ENCODE results near the gene KLK15.
"Not testable (repeated sequence)": the region's sequence is repeated elsewhere in the genome, so short reads cannot be mapped to it uniquely, and the experiment has no call there.

Gene KLK15

DNA sequence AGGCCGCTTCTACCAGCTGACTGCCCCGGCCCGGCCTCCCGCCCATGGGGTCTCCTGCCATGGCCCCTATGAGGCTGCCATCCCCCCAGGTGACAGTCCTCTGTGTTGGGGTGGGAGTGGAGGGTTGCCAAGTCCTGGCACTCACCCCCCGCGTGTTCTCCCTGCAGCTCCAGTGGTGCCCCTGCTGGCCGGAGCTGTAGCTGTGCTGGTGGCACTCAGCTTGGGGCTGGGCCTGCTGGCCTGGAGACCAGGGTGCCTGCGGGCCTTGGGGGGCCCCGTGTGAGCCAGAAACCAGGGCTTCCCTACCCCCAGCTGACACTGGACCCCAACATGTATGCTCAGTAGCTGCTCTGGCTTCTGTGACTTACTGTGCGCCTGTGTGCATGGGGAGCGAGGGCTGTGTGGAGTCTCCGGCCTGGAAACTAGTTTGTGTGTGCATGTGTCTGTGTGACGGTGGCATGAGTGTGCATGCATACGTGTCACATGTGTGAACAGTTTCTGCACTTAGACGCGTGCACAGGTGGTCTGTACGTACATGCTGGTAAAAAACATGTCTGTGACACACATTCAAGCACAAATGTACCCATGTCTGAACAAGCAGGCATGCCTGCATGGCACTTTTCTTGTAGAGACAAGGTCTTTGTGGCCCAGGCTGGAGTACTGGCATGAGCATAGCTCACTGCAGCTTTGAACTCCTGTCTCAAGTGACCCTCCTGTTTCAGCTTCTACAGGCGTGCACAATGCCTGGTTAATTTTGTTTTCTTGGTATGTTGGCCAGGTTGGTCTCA lies 38.3 kb downstream of the KLK15 start:
- no peak for DNase-seq

DNA sequence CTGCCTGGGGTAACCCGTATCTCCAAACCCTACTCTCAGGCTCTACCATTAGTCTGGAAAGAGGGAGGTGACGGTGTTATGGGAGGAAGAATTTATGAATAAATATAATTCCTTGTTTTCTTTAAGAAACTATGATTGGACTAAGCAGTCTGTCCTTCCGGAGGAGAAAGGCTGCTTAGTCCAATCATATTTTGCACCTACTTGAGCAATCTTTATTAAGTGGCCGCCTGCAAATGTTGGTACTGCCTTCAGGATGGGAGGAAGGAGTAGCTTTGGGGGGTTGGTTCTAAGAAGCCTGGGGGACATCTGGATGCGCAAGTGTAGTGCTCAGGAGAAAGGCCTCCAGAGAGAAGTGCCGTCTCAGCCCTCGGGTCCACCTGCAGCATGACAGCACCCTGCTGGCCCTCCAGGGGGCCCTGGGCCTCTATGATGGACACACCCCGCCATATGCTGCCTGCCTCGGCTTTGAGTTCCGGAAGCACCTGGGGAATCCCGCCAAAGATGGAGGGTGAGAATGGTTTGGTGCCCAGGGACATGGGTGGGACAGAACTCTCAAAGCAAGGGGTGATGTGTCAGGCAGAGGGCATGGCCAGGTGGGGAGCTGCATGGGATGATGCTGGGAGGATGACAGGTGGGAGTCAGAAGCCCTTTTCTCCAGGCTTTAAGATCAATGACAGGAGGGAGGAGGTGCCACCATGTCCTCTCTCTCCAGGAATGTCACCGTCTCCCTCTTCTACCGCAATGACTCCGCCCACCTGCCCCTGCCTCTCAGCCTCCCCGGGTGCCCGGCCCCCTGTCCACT lies 39.1 kb downstream of the KLK15 start:
- peak in 1 of 2 experiments; percentile 38 for DNase-seq

DNA sequence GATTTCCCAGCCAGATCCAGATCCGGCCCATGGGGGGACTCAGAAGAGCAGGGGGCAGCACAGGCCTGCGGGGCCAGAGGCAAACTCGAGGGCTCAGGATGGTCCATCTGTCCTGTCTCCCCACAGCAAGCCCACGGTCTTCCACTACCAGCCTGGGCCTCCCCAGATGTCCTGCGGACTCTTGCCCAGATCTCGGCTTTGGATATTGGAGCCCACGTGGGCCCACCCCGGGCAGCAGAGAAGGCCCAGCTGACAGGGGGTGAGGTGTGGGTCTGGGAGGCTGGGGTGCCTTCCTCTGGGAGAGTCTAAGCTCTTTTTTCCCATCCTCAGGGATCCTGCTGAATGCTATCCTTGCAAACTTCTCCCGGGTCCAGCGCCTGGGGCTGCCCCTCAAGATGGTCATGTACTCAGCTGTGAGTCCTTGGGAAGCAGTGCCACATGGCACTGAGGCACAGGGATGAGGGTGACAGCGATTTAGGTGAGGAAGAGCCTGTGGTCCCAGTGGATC lies 39.8 kb downstream of the KLK15 start:
- peak in 1 of 2 experiments; percentile 34 for DNase-seq

DNA sequence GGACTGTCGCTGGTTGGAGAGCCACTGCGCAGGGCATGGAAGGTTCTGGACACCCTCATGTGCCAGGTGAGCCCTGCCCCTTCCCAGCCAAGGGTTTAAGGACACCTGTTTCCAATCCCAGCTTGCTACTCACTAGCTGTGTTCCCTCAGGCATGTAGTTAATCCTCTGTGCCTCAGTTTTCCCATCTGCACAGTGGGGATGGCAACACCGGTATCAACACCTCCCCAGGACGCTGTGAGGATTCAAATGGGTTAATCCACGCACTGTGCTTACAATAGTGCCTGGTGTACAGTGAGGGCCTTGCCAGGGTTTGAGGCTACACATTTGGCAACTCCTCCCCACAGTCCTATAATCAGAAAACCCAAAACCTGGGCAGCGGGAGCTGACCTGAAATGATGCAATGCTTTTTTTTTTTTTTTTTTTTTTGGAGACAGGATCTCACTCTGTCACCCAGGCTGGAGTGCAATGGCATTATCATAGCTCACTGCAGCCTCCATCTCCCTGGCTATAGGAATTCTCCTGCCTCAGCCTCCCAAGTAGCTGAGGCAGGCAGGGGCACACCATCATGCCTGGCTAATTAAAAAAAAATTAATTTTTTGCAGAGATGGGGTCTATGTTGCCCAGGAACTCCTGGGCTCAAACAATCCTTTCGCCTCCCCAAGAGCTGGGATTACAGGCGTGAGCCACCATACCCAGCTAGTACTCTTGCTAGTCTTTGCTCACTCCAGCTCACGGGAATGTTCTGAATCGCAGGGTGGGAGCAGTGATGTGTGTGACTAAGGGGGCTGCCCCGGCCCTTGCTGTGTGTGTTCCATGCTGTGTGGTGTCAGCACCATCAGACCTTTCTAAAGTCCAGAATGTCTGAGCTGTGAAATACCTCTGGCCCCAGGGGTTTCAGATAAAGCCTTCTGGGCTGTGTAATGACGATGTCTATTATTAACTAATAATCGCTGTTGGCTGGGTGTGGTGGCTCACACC lies 40.8 kb downstream of the KLK15 start:
- peak in 1 of 2 experiments; percentile 37 for DNase-seq

DNA sequence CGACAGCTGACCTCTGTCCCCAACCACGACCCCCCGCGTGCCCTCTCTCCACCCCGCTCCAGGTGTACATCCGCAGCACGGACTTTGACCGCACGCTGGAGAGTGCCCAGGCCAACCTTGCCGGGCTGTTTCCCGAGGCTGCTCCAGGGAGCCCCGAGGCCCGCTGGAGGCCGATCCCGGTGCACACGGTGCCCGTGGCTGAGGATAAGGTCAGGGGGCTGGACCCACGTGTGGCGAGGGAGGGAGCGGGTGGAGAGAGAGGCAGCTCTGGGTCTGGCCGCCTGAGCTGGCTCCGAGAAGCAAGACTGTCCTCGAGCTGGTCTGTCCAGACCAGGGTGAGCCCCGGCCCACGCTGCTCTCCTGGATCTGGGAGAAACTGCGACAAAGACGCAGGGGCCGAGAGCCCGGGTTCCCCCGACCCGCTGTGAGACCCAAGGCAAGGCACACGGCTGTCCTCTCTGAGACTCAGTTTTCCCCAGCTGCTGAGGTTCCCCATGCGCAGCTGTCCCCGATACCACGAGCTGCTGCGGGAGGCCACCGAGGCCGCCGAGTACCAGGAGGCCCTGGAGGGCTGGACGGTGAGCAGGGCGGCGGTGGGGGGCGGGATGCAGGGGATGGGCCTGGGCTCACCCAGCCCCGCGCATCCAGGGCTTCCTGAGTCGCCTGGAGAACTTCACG lies 41.6 kb downstream of the KLK15 start:
- DNase-seq: peak in 1 of 2 experiments; percentile 40

DNA sequence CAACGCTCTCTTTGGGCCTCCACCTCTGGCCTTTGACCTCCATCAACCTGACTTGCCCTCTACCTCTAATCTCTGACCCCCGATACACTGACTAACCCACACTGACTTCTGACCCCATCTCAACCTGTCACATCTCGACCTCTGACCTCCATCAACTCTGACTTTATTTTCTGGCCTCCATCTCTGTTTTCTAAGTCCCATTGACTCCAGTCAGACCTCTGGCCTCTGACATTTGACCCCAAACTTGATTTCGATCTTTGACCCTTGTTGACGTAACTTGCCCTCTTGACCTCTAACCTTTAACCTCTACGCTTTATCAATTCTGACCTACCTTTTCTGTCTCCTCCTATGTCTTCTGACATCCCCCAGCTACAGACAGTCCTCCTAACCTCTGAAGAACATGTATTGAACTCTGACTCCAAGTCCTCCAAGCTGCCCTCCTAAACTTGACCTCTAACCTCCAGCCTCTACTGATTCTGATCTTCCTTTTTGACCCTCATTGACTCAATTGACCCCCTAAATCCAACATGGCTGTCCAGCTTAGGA lies 42.4 kb downstream of the KLK15 start:
- no peak for DNase-seq

DNA sequence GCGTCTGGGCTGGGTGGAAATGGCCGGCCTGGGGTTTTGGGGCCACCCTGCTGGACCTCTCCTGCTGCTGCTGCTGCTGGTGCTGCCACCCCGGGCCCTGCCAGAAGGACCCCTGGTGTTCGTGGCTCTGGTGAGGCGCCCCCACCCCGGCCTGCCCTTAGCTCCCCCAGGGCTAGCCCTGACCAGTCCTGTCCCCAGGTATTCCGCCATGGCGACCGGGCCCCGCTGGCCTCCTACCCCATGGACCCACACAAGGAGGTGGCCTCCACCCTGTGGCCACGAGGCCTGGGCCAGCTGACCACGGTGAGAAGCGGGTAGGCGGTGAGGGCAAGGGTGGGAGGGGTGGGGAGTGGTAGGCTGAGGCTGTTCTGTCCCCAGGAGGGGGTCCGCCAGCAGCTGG lies 43.0 kb downstream of the KLK15 start, which contains the start of gene ACP4:
Gene ACP4, plus strand, starts transcription at position 20 of the 400 bp plus-strand sequence. Its CDS starts 0 bp downstream, at position 20.
- DNase-seq: no peak

DNA sequence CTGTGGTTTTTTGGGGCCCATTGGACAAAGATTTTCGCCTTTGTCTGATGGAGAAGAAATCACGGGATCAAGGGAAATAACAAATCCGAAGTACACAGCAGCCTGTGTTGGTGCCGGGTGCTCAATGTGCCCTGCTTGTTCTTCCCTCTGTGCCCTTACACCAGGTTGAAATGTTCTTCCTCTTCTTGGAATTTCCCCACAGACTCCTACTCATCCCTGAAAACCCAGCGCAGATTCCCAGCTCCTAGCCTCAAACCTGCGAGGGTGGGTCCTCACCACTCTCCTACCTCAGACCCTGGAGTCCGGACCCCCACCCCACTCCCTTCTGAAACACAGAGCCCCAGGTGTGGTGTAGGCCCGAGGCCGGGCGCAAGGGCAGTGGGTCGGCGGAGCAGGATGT lies 48.0 kb downstream of the KLK15 start:
- no peak for DNase-seq

DNA sequence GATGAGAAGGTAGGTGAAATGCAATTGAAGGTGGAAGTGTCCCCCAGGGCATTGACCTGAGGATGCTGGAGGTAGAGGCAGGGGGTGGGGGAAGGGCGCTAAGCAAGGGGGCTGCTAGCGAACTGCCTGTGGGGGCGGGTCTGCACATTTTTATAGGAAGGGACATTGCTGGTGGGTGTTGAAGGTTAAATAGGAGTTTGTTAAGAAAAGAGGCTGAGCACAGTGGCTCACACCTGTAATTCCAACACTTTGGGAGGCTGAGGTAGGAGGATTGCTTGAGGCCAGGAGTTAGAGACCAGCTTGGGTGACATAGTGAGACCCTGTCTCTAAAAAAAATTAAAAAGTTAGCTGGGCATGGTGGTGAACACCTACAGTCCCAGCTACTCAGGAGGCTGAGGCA lies 48.7 kb downstream of the KLK15 start:
- DNase-seq: no peak

DNA sequence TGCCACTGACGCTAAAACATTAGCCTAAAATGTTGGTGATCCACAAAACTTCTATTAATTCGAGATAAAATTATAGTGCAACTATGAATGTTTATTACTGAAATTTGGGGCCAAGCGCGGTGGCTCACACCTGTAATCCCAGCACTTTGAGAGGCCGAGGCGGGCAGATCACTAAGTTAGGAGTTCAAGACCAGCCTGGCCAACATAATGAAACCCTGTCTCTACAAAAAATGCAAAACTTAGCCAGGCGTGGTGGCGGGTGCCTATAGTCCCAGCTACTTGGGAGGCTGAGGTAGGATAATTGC lies 49.6 kb downstream of the KLK15 start:
- not testable (repeated sequence) for DNase-seq

DNA sequence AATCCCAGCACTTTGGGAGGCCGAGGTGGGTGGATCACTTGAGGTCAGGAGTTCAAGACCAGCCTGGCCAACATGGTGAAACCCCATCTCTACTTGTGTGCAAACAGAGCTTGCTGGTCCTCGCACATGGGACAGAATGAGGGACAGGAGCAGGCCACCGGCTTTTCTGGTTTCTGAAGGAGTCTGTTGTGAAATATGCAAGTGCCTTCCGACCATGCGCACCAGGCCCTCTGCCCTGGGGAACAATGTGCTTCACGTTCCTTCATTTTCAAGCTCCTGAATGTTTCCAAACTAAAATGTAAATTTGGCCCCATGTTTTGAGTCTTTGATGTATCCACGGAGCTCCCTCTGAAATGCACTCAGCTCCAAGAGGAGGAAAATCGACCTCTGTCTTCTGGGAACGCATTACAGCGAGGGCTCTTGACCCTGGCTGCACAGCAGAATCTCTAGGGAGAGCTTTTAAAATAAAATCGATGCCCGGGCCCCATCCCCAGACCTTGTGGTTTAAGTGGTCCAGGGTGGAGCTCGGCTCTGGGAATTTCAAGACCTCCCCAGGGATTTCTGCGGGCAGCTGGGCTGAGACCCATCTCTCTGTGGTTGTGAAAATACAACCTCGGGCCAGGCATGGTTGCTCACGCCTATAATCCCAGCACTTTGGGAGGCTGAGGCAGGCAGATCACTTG lies 52.5 kb downstream of the KLK15 start:
- DNase-seq: no peak

DNA sequence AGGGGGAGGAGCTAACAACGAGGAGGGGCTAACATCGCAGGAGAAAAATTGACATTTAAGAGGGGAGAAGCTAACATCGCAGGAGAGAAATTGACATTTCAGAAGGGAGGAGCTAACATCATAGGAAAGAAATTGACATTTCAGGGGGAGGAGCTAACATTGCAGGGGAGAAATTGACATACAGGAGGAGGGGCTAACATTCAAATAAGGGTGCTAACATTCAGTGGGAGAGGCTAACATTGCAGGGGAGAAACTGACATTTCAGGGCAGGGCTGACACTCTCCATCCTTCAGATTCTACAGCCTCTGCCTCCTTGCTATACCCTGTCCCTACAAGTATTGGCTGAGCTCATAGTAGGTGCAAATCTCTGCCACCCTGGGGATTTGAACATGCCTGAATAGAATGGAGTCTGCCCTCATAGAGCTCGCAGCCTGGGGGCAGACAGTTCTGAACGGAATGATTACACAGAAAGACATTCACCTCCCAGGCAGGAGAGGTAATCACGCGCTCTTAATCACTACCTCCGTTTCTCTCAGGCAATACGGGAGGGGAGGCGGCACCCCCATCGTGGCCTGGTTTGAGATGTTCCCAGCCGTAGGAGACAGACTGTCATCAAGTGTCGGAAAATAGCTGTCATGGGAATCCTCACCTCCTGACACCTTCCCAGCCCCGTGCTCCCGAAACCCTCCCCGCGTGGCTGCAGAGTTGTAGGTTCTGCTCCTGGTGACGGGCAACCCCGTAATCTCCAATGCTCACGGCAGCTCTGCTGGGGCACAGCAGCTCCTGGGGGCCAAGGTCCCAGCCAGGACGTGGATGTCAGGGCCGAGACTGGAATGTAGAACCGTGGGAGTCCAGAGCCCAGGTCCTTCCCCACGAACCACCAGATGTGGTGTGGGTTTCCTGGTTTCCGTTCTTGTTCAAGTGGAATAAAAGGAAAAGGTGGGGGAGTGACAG lies 53.6 kb downstream of the KLK15 start:
- DNase-seq: no peak

DNA sequence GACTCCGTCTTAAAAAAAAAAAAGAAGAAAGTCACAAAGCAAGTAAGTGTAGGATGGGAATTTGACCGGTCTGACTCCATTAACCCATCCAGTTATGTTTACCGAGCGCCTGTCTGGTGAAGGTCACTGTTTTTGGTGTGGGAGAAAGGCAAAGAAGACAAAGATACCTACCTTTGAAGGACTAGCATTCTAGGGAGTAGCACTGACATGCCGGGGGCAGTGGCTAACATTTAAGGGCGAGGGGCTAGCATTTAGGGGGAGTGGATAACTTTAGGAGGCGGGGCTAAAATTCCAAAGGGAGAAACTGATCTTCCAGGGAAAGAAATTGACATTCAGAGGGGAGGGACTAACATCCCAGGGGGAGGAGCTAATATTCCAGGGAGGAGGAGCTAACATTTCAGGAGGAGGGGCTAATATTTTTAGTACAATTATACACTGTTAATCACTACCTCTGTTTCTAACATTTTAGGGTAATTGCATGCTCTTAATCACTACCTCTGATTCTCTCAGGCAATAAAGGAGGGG lies 54.4 kb downstream of the KLK15 start:
- no peak for DNase-seq

DNA sequence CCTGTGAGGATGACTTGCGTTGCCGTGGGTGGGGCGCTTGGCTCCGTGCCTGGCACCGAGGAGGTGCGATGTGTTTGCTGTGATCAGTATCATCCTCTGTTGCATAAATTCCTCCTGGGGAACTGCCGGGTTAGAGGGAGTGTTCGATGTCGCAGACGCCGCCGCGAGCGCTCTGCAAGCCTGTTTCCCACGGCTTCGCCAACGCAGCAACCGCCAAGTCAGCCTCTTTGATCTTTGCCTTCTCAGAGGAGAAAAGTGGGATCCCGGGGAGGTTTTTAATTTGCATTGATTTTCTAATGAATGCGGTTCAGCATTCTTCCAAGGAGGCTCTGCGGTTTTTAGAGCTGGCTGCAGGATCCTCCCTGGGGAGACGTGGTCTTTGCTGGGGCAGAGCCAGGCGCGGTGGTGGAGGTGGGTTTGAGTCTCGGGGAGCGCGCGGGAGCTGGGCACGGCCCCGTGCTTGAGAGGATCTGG lies 55.5 kb downstream of the KLK15 start:
- no peak for DNase-seq

DNA sequence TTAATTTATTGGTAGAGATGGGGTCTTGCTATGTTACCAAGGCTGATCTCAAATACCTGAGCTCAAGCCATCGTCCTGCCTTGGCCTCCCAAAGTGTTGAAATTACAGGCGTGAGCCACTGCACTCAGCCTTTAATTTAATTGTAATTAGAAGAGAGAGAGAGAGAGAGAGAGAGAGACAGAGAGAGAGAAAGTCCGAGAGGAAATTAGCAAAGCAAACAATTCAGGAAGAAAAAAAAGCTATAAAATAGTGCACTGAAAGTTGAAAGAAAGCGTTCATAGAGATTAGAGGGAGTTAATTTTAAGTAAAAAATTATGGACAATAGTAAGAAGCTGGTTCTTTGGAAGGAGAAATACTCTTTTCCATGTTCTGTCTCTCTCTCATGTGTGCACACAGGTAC lies 56.1 kb downstream of the KLK15 start:
- no peak for DNase-seq

DNA sequence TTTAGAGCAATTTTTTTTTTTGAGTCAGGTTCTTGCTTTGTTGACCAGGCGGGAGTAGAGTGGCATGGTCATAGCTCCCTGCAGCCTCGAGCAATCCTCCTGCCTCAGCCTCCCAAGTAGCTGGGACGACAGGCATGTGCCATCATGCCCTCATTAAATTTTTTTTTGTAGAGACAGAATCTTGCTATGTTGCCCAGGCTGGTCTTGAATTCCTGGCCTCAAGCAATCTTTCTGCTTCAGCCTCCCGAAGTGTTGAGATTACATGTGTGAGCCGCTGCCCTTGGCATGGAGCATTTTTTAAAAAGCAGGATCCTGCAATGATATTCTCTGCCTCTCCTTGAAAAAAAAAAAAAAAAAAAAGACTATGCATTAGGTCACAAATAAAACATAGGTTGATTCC lies 57.2 kb downstream of the KLK15 start:
- DNase-seq: no peak
